ENCODE results near the gene AIG1. TPM values are rescaled to one million over a fixed set of nuclear protein-coding genes. Genes with fewer than 3 reads are reported as not detected.

The AIG1 gene
- total and polyA plus RNA-seq, 2 of the 13 experiments (the other 11 are each of a cell fraction or from before 2014, with no cell fraction given), result 115 to 197 TPM

DNA sequence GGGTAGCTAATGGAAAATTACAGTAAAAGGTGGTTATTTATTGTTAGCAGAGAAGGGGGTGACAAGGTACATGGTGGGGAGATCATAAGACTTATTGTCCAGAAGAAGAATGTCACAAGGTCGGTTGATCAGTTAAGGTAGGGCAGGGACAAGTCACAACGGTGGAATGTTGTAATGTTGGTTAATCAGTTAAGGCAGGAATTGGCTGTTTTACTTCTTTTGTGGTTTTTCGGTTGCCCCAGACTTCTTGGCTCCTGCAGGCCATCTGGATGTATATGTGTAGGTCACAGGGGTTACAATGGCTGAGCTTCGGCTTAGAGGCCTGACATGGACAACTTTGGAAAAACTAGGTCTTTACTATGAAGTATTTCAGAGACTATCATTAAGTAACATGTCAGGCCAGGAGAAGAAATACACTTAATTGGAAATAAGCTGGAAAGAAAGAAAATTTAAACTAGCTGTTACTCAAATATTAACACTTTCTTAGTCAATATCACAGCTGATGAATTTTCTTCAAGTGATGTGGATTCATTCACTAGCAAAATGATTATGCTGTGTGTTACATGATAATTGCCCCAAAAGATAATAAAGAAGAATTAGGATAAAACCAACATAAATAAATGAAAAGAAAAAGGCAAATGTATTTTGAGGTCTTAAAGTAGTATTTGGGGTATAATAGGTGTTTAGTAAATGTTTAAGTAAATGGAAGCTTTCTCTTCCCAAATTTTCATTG lies 4.4 kb downstream of the AIG1 start (continued):
- TF ChIP-seq, protein P1, sequence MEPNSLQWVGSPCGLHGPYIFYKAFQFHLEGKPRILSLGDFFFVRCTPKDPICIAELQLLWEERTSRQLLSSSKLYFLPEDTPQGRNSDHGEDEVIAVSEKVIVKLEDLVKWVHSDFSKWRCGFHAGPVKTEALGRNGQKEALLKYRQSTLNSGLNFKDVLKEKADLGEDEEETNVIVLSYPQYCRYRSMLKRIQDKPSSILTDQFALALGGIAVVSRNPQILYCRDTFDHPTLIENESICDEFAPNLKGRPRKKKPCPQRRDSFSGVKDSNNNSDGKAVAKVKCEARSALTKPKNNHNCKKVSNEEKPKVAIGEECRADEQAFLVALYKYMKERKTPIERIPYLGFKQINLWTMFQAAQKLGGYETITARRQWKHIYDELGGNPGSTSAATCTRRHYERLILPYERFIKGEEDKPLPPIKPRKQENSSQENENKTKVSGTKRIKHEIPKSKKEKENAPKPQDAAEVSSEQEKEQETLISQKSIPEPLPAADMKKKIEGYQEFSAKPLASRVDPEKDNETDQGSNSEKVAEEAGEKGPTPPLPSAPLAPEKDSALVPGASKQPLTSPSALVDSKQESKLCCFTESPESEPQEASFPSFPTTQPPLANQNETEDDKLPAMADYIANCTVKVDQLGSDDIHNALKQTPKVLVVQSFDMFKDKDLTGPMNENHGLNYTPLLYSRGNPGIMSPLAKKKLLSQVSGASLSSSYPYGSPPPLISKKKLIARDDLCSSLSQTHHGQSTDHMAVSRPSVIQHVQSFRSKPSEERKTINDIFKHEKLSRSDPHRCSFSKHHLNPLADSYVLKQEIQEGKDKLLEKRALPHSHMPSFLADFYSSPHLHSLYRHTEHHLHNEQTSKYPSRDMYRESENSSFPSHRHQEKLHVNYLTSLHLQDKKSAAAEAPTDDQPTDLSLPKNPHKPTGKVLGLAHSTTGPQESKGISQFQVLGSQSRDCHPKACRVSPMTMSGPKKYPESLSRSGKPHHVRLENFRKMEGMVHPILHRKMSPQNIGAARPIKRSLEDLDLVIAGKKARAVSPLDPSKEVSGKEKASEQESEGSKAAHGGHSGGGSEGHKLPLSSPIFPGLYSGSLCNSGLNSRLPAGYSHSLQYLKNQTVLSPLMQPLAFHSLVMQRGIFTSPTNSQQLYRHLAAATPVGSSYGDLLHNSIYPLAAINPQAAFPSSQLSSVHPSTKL (CRISPR knock-in tag; IDR thresholded peaks at IDR 0.05), result peak; percentile 77
- TF ChIP-seq ZBTB2 (CRISPR knock-in tag; IDR thresholded peaks at IDR 0.05; ENCODE audit: low read depth) (no peak), IRF9 (CRISPR knock-in tag; IDR thresholded peaks at IDR 0.05; ENCODE audit: borderline replicate concordance) (no peak), WIZ (CRISPR knock-in tag; IDR thresholded peaks at IDR 0.05) (no peak), ZMYM2 (CRISPR knock-in tag; IDR thresholded peaks at IDR 0.05) (no peak), CBFB (CRISPR knock-in tag; IDR thresholded peaks at IDR 0.05) (peak; percentile 90), CEBPG (CRISPR knock-in tag; IDR thresholded peaks at IDR 0.05) (peak; percentile 80), KAT7 (CRISPR knock-in tag; IDR thresholded peaks at IDR 0.05; ENCODE audit: borderline replicate concordance) (0 out of 2 replicates have a peak, but pooled peaks have one; percentile 26), FOXA1 (IDR thresholded peaks at IDR 0.05) (no peak), FOXA1 (CRISPR knock-in tag; IDR thresholded peaks at IDR 0.05) (peak; percentile 59), RXRB (CRISPR knock-in tag; IDR thresholded peaks at IDR 0.05; ENCODE audit: borderline replicate concordance) (0 out of 2 replicates have a peak, but pooled peaks have one; percentile 20), HIVEP1 (CRISPR knock-in tag; IDR thresholded peaks at IDR 0.05) (no peak), ZNF501 (CRISPR knock-in tag; IDR thresholded peaks at IDR 0.05) (no peak), KAT2B (IDR thresholded peaks at IDR 0.05; ENCODE audit: borderline replicate concordance, low read depth, low read length) (no peak), NR2F1 (CRISPR knock-in tag; IDR thresholded peaks at IDR 0.05) (peak; percentile 34 to 57; a peak in 2 of 4 replicates), ZFX (CRISPR knock-in tag; IDR thresholded peaks at IDR 0.05; ENCODE audit: low read depth) (peak; percentile 25; the same call in 1 of the 2 replicates), TAF15 (IDR thresholded peaks at IDR 0.05; ENCODE audit: low read depth, low read length, poor library complexity, severe bottlenecking) (no peak), YEATS2 (CRISPR knock-in tag; IDR thresholded peaks at IDR 0.05; ENCODE audit: borderline replicate concordance) (peak; percentile 37; the same call in 1 of the 2 replicates), NR2F6 (IDR thresholded peaks at IDR 0.05) (peak; percentile 78), NR2F6 (CRISPR knock-in tag; IDR thresholded peaks at IDR 0.05) (peak; percentile 88), ZZZ3 (CRISPR knock-in tag; IDR thresholded peaks at IDR 0.05; ENCODE audit: borderline replicate concordance) (no peak), CBX2 (IDR thresholded peaks at IDR 0.05; ENCODE audit: low read depth, low read length) (no peak), CBX2 (CRISPR knock-in tag; IDR thresholded peaks at IDR 0.05; ENCODE audit: low read depth) (no peak)
- TF ChIP-seq, protein P2, sequence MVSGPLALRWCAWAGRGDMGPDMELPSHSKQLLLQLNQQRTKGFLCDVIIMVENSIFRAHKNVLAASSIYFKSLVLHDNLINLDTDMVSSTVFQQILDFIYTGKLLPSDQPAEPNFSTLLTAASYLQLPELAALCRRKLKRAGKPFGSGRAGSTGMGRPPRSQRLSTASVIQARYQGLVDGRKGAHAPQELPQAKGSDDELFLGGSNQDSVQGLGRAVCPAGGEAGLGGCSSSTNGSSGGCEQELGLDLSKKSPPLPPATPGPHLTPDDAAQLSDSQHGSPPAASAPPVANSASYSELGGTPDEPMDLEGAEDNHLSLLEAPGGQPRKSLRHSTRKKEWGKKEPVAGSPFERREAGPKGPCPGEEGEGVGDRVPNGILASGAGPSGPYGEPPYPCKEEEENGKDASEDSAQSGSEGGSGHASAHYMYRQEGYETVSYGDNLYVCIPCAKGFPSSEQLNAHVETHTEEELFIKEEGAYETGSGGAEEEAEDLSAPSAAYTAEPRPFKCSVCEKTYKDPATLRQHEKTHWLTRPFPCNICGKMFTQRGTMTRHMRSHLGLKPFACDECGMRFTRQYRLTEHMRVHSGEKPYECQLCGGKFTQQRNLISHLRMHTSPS (CRISPR knock-in tag; IDR thresholded peaks at IDR 0.05; ENCODE audit: low read depth), result no peak

All from HepG2 (cell line).